Uterus (tissue), 2 donors: Measurements from ENCODE around the gene ELF4.

Experiments
- CTCF ChIP-seq, 4 experiments: fragments of 200-600 bp in 2 of 4; fragments of 450-650 bp in 2 of 4; sonication (generic) in 2 of 4; IDR thresholded peaks; one replicate each; pipeline ENCODE4 v1.5.1; 2016 to 2019; ENCODE audit warnings: antibody characterized with exemption in 4 of 4, mild to moderate bottlenecking in 2 of 4, moderate library complexity in 1 of 4
- POLR2A ChIP-seq, 2 donors: fragments of 450-650 bp; IDR thresholded peaks; one replicate each; pipeline ENCODE4 v1.6.1; 2016; ENCODE audit warnings: antibody characterized with exemption in 2 of 2, mild to moderate bottlenecking in 1 of 2, moderate library complexity in 1 of 2

GRCh38 chrX:130130990-130131389 lies 20.7 kb upstream of the ELF4 start:
- TF ChIP-seq CTCF (IDR thresholded peaks at IDR 0.05) (no peak), POLR2A (IDR thresholded peaks at IDR 0.05) (no peak)
